HG03442 (cell line): ENCODE results near the gene DCAF10.
"Not testable (repeated sequence)": the region's sequence is repeated elsewhere in the genome, so short reads cannot be mapped to it uniquely, and the experiment has no call there.

Experiments
- ATAC-seq: cut with Tn5 transposase; IDR thresholded peaks from one replicate; pipeline ENCODE4 v1.9.1; 2021; ENCODE audit warnings: mild to moderate bottlenecking, moderate library complexity; ENCODE audit not compliant: unreplicated experiment

The DCAF10 gene

GRCh38 chr9:37859043-37859442 is 58.4 kb downstream of the DCAF10 start:
- no peak for ATAC-seq

GRCh38 chr9:37862530-37862929 is 61.9 kb downstream of the DCAF10 start:
- ATAC-seq: no peak

DNA sequence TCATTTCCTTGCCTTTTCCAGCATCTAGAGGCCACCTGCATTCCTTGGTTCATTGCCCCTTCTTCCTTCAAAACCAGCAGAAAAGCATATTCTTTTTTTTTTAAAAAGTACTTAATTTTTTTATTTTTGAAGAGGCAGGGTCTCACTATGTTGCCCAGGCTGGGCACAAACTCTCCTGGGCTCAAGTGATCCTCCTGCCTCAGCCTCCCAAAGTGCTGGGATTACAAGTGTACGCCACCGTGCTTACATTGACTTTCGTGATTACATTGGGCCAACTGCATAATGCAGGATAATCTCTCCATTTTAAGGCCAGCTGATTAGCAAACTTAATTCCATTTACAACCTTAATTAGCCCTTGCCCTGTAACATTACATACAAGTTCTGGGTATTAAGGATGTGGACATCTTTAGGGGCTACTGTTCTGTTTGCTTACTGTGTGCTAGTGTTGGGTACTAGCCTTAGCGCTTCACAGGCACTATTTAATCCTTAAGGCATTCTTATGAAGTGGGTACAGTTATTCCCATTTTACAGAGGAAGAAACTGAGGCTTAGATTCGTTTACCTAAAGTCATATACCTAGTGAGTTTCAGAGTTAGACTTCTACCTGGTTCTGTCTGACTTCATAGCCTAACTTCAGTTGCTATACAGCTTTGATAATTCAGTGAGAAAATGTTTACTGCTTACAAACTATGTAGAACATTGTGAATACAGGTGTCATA is 69.6 kb downstream of the DCAF10 start:
- ATAC-seq: no peak

DNA sequence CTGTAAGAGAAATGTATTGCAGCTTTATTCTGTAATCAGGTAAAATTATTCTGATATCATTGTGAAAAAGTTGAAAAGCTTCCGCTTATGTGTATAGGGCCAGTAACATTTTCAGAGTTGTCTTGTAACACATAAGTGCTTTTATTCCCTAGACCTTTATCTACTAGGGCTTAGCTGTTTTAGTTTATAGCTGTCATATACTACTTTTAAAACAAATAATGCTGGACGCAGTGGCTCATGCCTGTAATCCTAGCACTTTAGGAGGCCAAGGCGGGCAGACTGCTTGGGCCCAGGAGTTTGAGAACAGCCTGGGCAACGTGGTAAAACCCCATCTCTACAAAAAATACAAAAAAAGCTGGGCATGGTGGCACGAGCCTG is 70.2 kb downstream of the DCAF10 start:
- no peak for ATAC-seq

DNA sequence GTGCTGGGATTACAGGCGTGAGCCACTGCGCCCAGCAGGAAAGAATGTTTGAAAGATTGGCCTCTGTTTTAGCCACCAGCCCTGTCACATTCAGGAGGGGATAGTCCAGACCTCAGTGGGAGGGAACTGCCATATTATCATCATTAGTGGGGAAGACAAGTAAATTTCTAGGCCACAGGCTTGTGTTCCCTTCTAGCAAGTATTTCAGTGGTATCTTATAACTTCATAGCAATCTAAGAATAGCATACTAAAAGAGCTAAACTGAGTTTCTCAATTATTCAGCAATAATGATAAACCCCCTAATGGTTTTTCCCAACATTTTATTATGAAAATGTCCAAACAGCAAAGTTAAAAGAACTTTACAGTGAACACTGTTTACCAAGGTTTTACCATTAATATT is 73.4 kb downstream of the DCAF10 start:
- ATAC-seq: no peak

DNA sequence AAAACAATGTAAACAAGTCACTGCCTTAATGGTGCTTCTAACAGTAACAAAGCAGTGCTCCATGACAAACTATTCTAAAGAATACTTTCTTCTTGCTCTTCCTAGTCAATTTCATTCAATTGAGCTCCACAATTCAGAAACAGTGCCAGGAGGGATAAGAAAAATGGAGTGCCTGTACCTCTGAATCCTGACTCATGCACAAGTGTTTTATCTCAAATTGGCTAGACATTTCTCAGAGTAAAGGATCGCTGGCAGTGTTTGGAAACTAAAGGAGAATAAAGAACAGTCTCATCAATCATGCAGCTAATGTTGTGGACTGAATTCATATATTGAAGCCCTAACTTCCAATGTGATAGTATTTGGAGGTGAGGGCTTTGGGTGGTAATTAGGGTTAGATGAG is 75.8 kb downstream of the DCAF10 start:
- no peak for ATAC-seq

DNA sequence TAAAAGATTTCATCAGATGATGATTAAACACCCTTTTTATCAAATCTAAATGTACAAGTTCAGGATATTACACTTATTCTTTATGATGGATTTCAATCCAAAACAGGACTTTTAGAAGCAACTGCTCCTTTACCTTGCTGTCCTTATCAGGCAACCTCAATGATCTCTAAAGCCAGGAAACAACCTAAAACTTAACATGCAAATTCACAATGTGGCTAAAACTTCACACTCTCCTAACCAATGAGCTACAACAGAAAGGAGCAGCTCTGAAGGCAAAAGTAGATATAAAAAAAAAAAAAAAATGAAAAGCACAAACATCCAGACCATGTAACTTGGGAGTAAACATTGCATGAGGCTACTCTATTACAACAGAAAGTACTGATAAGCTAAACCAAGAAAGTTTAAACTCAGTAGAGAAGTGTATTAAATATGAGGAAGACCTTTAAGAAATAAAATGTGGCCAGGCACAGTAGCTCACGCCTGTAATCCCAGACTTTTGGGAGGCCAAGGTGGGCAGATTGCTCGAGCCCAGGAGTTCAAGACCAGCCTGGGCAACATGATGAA is 80.4 kb downstream of the DCAF10 start:
- no peak for ATAC-seq

- not testable (repeated sequence) for ATAC-seq
Measured at GRCh38 chr9:37887977-37888583, 87.5 kb downstream of the DCAF10 start.

GRCh38 chr9:37889536-37889935 is 88.9 kb downstream of the DCAF10 start:
- no peak for ATAC-seq

DNA sequence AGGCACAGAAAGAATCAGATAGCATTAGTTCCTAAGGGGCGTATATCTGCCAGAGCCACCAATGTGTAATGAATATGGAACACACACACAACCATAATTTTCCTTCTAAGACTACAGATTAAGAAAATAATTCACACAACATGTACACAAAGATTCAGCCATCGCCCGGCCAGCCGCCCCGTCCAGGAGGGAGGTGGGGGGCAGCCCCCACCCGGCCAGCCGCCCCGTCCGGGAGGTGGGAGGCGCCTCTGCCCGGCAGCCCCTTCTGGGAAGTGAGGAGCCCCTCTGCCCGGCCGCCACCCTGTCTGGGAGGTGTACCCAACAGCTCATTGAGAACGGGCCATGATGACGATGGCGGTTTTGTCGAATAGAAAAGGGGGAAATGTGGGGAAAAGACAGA is 90.4 kb downstream of the DCAF10 start:
- ATAC-seq: not testable (repeated sequence)

DNA sequence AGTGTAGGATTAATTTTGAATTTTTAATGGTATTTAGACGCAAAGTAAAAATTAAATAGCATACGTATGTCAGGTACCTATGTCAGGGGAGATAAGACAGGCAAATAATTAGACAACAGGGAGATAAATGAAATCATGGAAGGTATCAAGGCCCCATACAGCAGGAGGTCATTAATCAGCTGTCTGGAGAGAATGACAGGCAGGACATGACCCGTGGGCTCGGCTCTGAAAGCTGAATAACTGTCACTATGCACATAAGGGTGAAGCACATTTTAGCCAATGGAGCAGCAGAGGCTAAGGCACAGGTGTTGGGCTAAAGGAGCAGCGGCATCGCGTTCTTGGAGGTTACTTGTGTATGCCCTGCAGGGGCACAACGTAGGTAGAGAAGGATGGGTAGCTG is 91.5 kb downstream of the DCAF10 start:
- no peak for ATAC-seq

- ATAC-seq: no peak
Measured at GRCh38 chr9:37897665-37898064, 97.1 kb downstream of the DCAF10 start.

DNA sequence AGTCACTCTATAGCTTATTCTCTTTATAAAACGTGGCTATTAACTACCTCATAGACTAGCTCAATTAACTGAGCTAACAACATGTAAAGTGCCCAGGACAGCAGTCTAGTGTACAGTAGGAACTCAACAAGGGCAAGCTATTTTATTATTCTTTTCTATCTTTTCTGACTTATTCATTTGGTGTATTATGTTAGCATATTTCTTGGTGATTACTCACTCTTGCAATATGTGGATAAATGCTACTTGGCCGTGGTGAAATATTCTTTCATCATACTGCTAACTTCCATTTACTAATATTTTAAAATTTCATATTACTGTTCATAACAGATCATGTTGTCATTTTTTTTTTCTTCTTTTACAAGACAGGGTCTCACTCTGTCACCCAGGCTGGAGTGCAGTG is 98.4 kb downstream of the DCAF10 start:
- ATAC-seq: no peak

DNA sequence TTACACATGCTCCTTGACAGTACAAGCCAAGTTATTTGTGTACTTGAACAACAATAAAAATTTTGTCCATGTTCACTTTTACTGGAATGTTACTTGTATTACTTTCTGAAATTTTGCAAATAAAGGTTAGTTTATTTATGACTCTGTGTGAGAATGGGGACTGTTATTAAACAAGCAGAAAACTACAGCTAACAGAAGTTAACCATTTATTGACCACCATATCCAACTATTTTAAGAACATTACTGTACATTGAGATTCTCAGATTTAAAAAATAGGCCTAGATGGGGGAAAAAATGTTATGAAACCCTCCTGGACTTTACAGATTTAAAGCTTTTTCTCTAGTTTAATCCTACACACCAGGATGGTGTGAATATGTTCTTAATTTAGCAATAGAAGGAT is 101.5 kb downstream of the DCAF10 start:
- ATAC-seq: no peak

- no peak for ATAC-seq
Measured at GRCh38 chr9:37902796-37903646, 102.4 kb downstream of the DCAF10 start.

DNA sequence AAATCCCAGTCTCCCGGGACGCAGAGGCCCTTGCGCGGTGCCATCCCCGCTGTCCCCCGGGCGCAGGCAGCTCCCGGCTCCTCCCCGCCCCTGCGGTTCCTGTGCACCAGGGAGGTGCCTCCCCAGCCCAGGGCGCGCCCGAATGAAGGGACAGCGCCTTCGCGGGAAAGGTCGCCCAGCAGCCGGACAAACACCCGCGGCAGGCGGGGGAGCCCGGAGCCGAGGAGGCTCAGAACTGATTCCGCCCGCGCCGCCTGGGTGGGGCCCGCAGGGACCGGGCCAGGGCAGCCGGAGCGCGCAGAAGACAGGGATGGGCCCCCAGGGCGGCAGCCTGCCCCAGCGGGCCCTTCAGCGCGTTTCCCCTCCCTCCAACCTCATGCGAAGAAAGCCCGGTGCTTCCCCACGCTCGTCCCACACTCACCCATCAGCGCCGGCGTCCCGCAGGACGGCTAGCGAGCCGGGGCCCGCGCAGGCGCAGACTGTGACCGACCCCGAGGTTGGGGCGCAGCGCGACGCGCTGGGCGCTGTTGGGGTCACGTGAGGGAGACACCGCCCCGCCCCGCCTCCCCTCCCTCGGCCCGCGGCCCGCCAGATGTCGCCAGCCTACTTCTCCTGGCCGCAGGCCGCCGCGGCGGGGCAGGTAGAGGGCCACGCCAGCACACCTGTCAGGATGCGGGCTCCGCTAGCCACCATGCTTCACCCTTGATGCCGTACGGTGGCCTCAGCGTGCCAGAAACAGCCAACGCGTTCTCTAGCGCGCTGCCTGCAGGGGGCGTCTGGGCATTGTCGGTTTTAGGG is 103.2 kb downstream of the DCAF10 start, which contains the start of gene SLC25A51:
Gene SLC25A51, minus strand, starts transcription at position 481 of the 798 bp plus-strand sequence. CDS start 15,577 bp downstream, outside the sequence.
- peak; percentile 77 for ATAC-seq

DNA sequence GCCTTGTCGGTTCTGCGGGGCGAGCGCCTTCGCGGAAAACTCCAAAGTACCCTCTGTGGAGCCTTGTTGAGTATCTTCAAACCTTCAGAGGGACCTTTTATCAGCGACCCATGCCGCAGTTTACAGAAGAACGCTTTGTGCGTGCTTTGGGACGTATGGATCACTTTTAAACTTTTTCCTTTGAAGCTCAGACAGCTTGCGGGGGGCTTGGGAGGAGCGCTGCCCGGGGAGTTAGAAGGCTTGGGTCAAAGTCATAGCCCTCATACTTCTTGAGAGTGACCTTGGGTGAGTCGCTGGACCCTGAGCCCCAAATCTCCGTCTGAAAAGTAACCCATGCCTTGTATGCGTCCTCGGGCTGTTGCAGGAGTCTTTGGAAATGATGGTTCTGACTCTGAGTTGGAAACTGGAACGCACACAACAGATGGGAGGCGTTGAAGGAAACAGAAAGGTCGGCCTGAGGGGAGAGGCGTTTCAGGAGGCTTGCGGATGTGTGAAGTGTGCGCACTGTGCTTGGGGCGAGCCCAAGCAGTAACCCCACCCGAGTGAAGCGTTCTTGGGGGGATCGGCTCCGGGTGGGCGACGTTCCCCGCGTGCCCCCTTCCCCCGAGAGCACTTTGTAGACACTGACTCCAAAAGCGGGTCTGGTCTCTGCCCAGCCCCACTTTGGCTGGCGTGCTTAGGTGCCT is 104.0 kb downstream of the DCAF10 start:
- no peak for ATAC-seq

GRCh38 chr9:37905131-37905505 is 104.5 kb downstream of the DCAF10 start:
- no peak for ATAC-seq

GRCh38 chr9:37905776-37906175 is 105.2 kb downstream of the DCAF10 start:
- no peak for ATAC-seq
